K562 (cell line): ENCODE measurements around the gene FBXW11. TPM values are rescaled to one million over a fixed set of nuclear protein-coding genes. Genes with fewer than 3 reads are reported as not detected.

Experiments
- ATAC-seq: fragments of 200-7000 bp; cut with Tn5 transposase; 3 replicates; pipeline ENCODE4 v1.9.1; 2020; ENCODE audit warnings: moderate library complexity
- BruUV-seq: library from RNA; stranded (reverse); fragments of 400-500 nt; replicated peaks from 2 replicates; lab custom pipeline; 2021; lab: Mats Ljungman, UMichigan
- CTCF ChIA-PET: fragments of 300-600 bp; formaldehyde crosslinking; extraction: SDS; loops from one replicate; lab custom pipeline; 2021; ENCODE audit warnings: low intra/inter-chr PET ratio; lab: Yijun Ruan, JAX
- POLR2A ChIA-PET: fragments of 300-600, 350-650 bp; sonication (Branson Sonifier 250); formaldehyde crosslinking; extraction: SDS; loops from one replicate; lab custom pipeline; 2021; ENCODE audit warnings: antibody characterized with exemption, inconsistent platforms; lab: Yijun Ruan, JAX
- DNase-seq, 4 experiments: peaks; one replicate each; pipeline versions ENCODE4 v3.0.0 to v3.0.0-alpha.2; 2011 to 2018; ENCODE audit warnings: low spot score in 3 of 4, mixed read lengths in 3 of 4; ENCODE audit errors: extremely low read depth in 1 of 4
- FAIRE-seq: peaks from 2 replicates; lab custom pipeline; 2011; peaks lifted over from hg19 to GRCh38; lab: Jason Lieb, UNC
- H2AFZ ChIP-seq: 2 replicates; pipeline ENCODE4 v1.6.0; 2011; ENCODE audit warnings: low read depth, low read length, control low read depth, inconsistent platforms
- H3K27ac ChIP-seq: fragments of 200-600 bp; 3 replicates; pipeline ENCODE4 v1.8.0; 2011; ENCODE audit warnings: low read depth, mild to moderate bottlenecking, control low read depth, inconsistent platforms, low read length, moderate library complexity, mixed read lengths; ENCODE audit errors: extremely low read depth
- H3K27me3 ChIP-seq, 2 experiments: fragments of 300-600 bp in 1 of 2; 2 replicates in 1 of 2; 3 replicates in 1 of 2; pipeline versions ENCODE4 v1.6.0 to v1.8.0; 2011; ENCODE audit warnings: inconsistent platforms in 2 of 2, low read length in 2 of 2, mild to moderate bottlenecking in 1 of 2, mixed read lengths in 1 of 2, moderate library complexity in 1 of 2; ENCODE audit not compliant: control insufficient read depth in 2 of 2, insufficient read depth in 2 of 2
- H3K36me3 ChIP-seq: fragments of 300-600 bp; 3 replicates; pipeline ENCODE4 v1.8.0; 2011; ENCODE audit warnings: mild to moderate bottlenecking, low read length, inconsistent platforms; ENCODE audit not compliant: control insufficient read depth, insufficient read depth
- H3K4me1 ChIP-seq, 2 experiments: fragments of 200-600 bp in 1 of 2; replicated peaks in 1 of 2; 2 replicates in 1 of 2; 3 replicates in 1 of 2; pipeline versions ENCODE4 v1.5.1 to v1.8.0; 2011; ENCODE audit warnings: inconsistent platforms in 2 of 2, low read length in 2 of 2, mild to moderate bottlenecking in 1 of 2, mixed read lengths in 1 of 2, moderate library complexity in 1 of 2; ENCODE audit not compliant: control insufficient read depth in 2 of 2, insufficient read depth in 2 of 2
- H3K4me2 ChIP-seq: 2 replicates; pipeline ENCODE4 v1.6.1; 2011; ENCODE audit warnings: low read length, control low read depth, inconsistent platforms, mixed read lengths; ENCODE audit not compliant: insufficient read depth
- H3K4me3 ChIP-seq: fragments of 200-600 bp; sonication (generic), shearing (Covaris generic); 2 replicates; pipeline ENCODE4 v1.5.1; 2016; ENCODE audit warnings: control low read depth, inconsistent platforms
- H3K79me2 ChIP-seq: fragments of 200-600 bp; 3 replicates; pipeline ENCODE4 v1.8.0; 2011; ENCODE audit warnings: low read length, inconsistent platforms; ENCODE audit not compliant: control insufficient read depth, insufficient read depth
- H3K9ac ChIP-seq, 2 experiments: 2 replicates each; pipeline versions ENCODE4 v1.6.0 to v1.6.1; 2011; ENCODE audit warnings: low read depth in 2 of 2, low read length in 2 of 2, control low read depth in 1 of 2, inconsistent platforms in 1 of 2, mild to moderate bottlenecking in 1 of 2, mixed read lengths in 1 of 2; ENCODE audit not compliant: insufficient read depth in 1 of 2
- H3K9me1 ChIP-seq: one replicate; pipeline ENCODE4 v1.6.0; 2011; ENCODE audit warnings: inconsistent platforms, mild to moderate bottlenecking, low read length, moderate library complexity; ENCODE audit not compliant: control insufficient read depth, insufficient read depth
- H3K9me3 ChIP-seq: replicated peaks from 2 replicates; pipeline ENCODE4 v1.5.1; 2011; ENCODE audit warnings: low read depth, low read length, inconsistent platforms; ENCODE audit not compliant: control insufficient read depth, insufficient read depth
- H4K20me1 ChIP-seq: replicated peaks from 2 replicates; pipeline ENCODE4 v1.6.1; 2011; ENCODE audit warnings: low read length, inconsistent platforms, mixed read lengths; ENCODE audit not compliant: control insufficient read depth, insufficient read depth
- DIDO1 ChIP-seq: fragments of 450-650 bp; IDR thresholded peaks from 2 replicates; pipeline ENCODE4 v1.6.1; 2016; ENCODE audit warnings: low read depth, missing biosample characterization, missing genetic modification characterization
- ILK ChIP-seq: fragments of 450-650 bp; IDR thresholded peaks from 2 replicates; pipeline ENCODE4 v1.6.1; 2016; ENCODE audit warnings: missing genetic modification characterization, low read depth, mild to moderate bottlenecking, missing compliant biosample characterization, moderate library complexity, borderline replicate concordance
- KAT2B ChIP-seq: IDR thresholded peaks from one replicate; pipeline ENCODE4 v1.6.1; 2012; ENCODE audit warnings: low read depth, mild to moderate bottlenecking, control low read depth, inconsistent platforms, low read length, moderate library complexity
- MAFF ChIP-seq: IDR thresholded peaks from 2 replicates; pipeline ENCODE4 v1.6.1; 2012; ENCODE audit warnings: low read length, improper control_type of control experiment
- MEF2D ChIP-seq: conservative IDR thresholded peaks from 2 replicates; pipeline ENCODE4 v1.6.1; 2016; ENCODE audit warnings: low read depth, missing genetic modification characterization, missing compliant biosample characterization
- NFATC3 ChIP-seq: fragments of 450-650 bp; IDR thresholded peaks from 2 replicates; pipeline ENCODE4 v1.6.1; 2017; ENCODE audit warnings: mild to moderate bottlenecking
- PHF20 ChIP-seq: fragments of 450-650 bp; IDR thresholded peaks from 2 replicates; pipeline ENCODE4 v1.6.1; 2018; ENCODE audit not compliant: partially characterized antibody
- POLR2H ChIP-seq: IDR thresholded peaks from 2 replicates; pipeline ENCODE4 v1.6.1; 2016; ENCODE audit warnings: missing genetic modification characterization, low read depth, mild to moderate bottlenecking, control low read depth, missing compliant biosample characterization, moderate library complexity
- RNF2 ChIP-seq: sonication (generic); IDR thresholded peaks from 2 replicates; pipeline ENCODE4 v1.6.1; 2016
- SAFB ChIP-seq: fragments of 200-400 bp; formaldehyde crosslinking; IDR thresholded peaks from 2 replicates; pipeline ENCODE4 v1.6.1; 2017; ENCODE audit warnings: low read depth, low read length, borderline replicate concordance
- SIN3B ChIP-seq: fragments of 450-650 bp; IDR thresholded peaks from 2 replicates; pipeline ENCODE4 v1.6.1; 2017; ENCODE audit warnings: low read depth, mild to moderate bottlenecking, moderate library complexity
- SNRNP70 ChIP-seq: fragments of 200-400 bp; formaldehyde crosslinking; optimal IDR thresholded peaks from 2 replicates; pipeline ENCODE3; 2017; ENCODE audit warnings: low read depth, low read length
- SP1 ChIP-seq: sonication (generic); formaldehyde crosslinking; IDR thresholded peaks from 2 replicates; pipeline ENCODE4 v1.8.1; 2022; ENCODE audit warnings: mild to moderate bottlenecking, missing genetic modification reagents
- SREBF1 ChIP-seq: fragments of 150-350 bp; IDR thresholded peaks from 2 replicates; pipeline ENCODE4 v1.6.1; 2014; ENCODE audit warnings: antibody characterized with exemption, low read depth, low read length, borderline replicate concordance
- ZNF184 ChIP-seq: sonication (generic); formaldehyde crosslinking; IDR thresholded peaks from 2 replicates; pipeline ENCODE4 v1.5.0; 2020; ENCODE audit warnings: missing genetic modification reagents
- ZNF212 ChIP-seq: fragments of 450-650 bp; formaldehyde crosslinking; IDR thresholded peaks from 2 replicates; pipeline ENCODE4 v1.4.0; 2020; ENCODE audit warnings: mild to moderate bottlenecking
- ZNF232 ChIP-seq: sonication (generic); formaldehyde crosslinking; IDR thresholded peaks from 2 replicates; pipeline ENCODE4 v1.8.0; 2022; ENCODE audit warnings: mild to moderate bottlenecking, missing genetic modification reagents
- ZNF263 ChIP-seq: sonication (generic); formaldehyde crosslinking; IDR thresholded peaks from 2 replicates; pipeline ENCODE4 v1.8.0; 2022; ENCODE audit warnings: mild to moderate bottlenecking, missing genetic modification reagents, borderline replicate concordance
- ZNF512 ChIP-seq: IDR thresholded peaks from 2 replicates; pipeline ENCODE4 v1.6.1; 2016; ENCODE audit warnings: missing genetic modification characterization, missing compliant biosample characterization
- WGBS: fragments of 100-300 bp; shearing (Covaris generic); methylation state at CpG from one replicate; pipeline ENCODE4 v1.1.6; 2016; ENCODE audit warnings: low coverage, mixed read lengths; ENCODE audit not compliant: insufficient coverage; ENCODE audit errors: missing lambda C conversion rate; 5-methylcytosine and 5-hydroxymethylcytosine counted together
- in situ Hi-C: fragments of 300-500 bp; cut with MboI; formaldehyde crosslinking; loops from 4 replicates; pipeline ENCODE4 v1.15.0; 2018; ENCODE audit warnings: inconsistent platforms, mixed read lengths
- intact Hi-C: fragments of 100-400 bp; cut with micrococcal nuclease; formaldehyde crosslinking; loops from 2 replicates; pipeline ENCODE4 v1.14.2; 2022
- polyA plus RNA-seq, 8 experiments: library from polyadenylated mRNA; depleted of rRNA in 4 of 8; stranded (reverse) in 5 of 8; unstranded in 3 of 8; fragments of >200 nt; fragmentation: Nextera tagmentation in 2 of 8; fragmentation: Illumina TruSeq in 1 of 8; extraction: Ambion mirVana in 2 of 8; extraction: Trizol in 1 of 8; gene quantifications; 2 replicates each; pipeline versions ENCODE4 v1.2.1 to v1.2.3, GENCODE V29; 2011 to 2014; ENCODE audit warnings: inconsistent platforms in 1 of 8, missing spikeins in 1 of 8
- total RNA-seq, 7 experiments: library from RNA; depleted of rRNA in 6 of 7; stranded (reverse); fragments of >200 nt in 6 of 7; fragmentation: Illumina TruSeq in 2 of 7; extraction: Trizol in 2 of 7; gene quantifications; 2 replicates each; pipeline versions ENCODE4 v1.2.1 to v1.2.3, GENCODE V29; 2011 to 2021; ENCODE audit warnings: low replicate concordance in 1 of 7

Gene FBXW11
- total and polyA plus RNA-seq, 9 of the 15 experiments (the other 6 are each of a cell fraction or from before 2014, with no cell fraction given), result 3.0 to 28.6 (median 23.6) TPM

- no peaks in the 10 kb centered on the region; the same call in 1 of the 3 replicates for H3K36me3 ChIP-seq
- H3K9ac ChIP-seq, result no peak overlapping the region
- H3K79me2 ChIP-seq, result peaks cover 86% of the 10 kb centered on the region
- H3K27ac ChIP-seq, result no peak overlapping the region
- no peaks in the 10 kb centered on the region for H3K9me1 ChIP-seq
- H2AFZ ChIP-seq, result no peak overlapping the region
- CTCF ChIA-PET, result no interaction called here
- POLR2A ChIA-PET, result interaction anchor here (0.6 kb wide), 1 partner anchor 11 kb away, joined by 3 read pairs; no protein-coding TSS in a partner anchor
- intact Hi-C loops, result no loop called here
- FAIRE-seq, result no peak
- no TSS peak for BruUV-seq
- no peak overlapping the region for H3K4me3 ChIP-seq
- no peak for DNase-seq
- in situ Hi-C loops, result no loop called here
- H3K9me3 ChIP-seq, result no peaks in the 10 kb centered on the region
- peaks cover 0 to 15% of the 10 kb centered on the region in 2 experiments; a peak in 4 of 5 replicates for H3K4me1 ChIP-seq
- no peaks in the 10 kb centered on the region for H3K27me3 ChIP-seq
- TF ChIP-seq SIN3B, result no peak
- TF ChIP-seq MAFF, result no peak
- TF ChIP-seq SREBF1, result no peak
- no peak for TF ChIP-seq ZNF184 (CRISPR knock-in tag)
- no peak for TF ChIP-seq ZNF212 (CRISPR knock-in tag)
- TF ChIP-seq PHF20, result no peak
- no peak for TF ChIP-seq RNF2
- TF ChIP-seq KAT2B, result no peak
- no peak for TF ChIP-seq DIDO1
- TF ChIP-seq NFATC3, result no peak
- TF ChIP-seq ILK (tag), result no peak
- TF ChIP-seq ZNF232, result no peak
- TF ChIP-seq ZNF263, result no peak
- TF ChIP-seq SNRNP70, result no peak
- TF ChIP-seq MEF2D (tag), result no peak
- TF ChIP-seq SAFB, result no peak
- no peak for TF ChIP-seq POLR2H (tag)
- no peak for TF ChIP-seq SP1
- TF ChIP-seq ZNF512 (tag), result no peak
- TF ChIP-seq, all 486 proteins: peak for 0
- Histone ChIP-seq H4K20me1 (peaks cover 13% of the 10 kb centered on the region), H3K4me2 (no peak overlapping the region)
- ATAC-seq, result no peak
- WGBS, result 83% methylated on average over 5 of the region's 5 CpGs
These were observed 6.6 kb downstream of the FBXW11 start for GRCh38 chr5:171999877-172000276.
